ENCODE measurements around the gene COX20. TPM values are rescaled to one million over a fixed set of nuclear protein-coding genes. Genes with fewer than 3 reads are reported as not detected.

Gene COX20
- total RNA-seq, 1 experiment from 2014 or later = 33.1 TPM

DNA sequence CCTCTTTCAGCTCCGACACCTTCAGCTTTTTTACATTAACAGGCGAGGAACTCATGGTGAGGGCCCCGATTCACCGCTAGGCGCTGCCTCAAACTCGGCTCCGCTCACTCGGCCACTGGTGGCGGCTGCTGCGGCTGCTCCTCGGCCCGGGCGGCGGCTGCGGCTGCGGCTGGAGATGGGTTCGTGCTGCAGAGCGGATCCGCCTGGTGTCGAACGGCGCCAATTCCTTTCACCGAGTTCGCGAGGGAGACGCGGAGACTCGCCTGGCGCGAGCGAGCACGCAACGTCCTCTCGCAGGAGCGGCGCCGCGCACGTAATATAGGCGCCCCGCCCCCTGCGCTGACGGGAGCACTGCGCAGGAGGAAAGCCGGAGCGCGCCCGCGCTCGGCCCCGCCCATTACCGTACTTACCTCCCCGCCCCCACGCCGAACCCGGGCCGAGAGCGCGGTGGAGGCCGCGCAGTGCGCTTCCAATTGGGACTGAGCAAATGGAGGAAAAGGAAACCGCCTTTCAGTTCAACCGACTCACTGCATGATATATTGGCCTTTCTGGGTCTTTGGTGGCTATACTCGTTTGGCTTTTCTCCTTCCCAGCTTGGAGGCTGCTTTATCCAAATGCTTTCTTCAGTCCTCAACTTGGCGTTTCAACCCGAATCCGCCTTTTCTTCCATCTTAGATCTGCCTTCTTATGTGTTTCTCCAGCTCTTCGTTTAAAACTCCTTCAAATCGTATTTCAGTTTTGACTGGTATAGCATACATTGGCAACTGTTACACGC is 29.0 kb downstream of the COX20 start, which contains the start of gene HNRNPU (continued):
- TF ChIP-seq, protein P1, sequence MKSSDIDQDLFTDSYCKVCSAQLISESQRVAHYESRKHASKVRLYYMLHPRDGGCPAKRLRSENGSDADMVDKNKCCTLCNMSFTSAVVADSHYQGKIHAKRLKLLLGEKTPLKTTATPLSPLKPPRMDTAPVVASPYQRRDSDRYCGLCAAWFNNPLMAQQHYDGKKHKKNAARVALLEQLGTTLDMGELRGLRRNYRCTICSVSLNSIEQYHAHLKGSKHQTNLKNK (CRISPR knock-in tag; IDR thresholded peaks at IDR 0.05) = no peak
- TF ChIP-seq, protein P2, sequence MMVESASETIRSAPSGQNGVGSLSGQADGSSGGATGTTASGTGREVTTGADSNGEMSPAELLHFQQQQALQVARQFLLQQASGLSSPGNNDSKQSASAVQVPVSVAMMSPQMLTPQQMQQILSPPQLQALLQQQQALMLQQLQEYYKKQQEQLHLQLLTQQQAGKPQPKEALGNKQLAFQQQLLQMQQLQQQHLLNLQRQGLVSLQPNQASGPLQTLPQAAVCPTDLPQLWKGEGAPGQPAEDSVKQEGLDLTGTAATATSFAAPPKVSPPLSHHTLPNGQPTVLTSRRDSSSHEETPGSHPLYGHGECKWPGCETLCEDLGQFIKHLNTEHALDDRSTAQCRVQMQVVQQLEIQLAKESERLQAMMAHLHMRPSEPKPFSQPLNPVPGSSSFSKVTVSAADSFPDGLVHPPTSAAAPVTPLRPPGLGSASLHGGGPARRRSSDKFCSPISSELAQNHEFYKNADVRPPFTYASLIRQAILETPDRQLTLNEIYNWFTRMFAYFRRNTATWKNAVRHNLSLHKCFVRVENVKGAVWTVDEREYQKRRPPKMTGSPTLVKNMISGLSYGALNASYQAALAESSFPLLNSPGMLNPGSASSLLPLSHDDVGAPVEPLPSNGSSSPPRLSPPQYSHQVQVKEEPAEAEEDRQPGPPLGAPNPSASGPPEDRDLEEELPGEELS (CRISPR knock-in tag; IDR thresholded peaks at IDR 0.05) = peak; percentile 86; the same call in 1 of the 2 replicates

DNA sequence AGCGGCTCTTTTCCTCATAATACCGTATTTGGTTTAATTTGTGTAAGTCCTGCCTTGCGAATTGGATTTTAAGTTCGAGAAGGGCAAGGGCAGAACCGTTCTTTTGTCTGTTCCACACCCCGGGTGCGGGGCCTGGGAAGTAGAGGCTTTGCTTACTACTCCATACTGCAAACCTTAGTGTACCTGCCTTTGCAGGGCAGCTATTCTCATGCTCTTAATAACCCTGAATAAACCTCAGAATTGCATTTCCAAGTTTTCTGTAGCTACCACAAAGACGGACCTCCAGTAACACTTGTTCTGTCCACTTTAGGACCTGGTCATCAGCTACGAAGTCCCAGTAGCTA is 29.5 kb downstream of the COX20 start:
- H3K4me3 Mint-ChIP-seq = peak overlapping the region; percentile 87
- ChIA-PET CTCF (interaction anchor here (0.6 to 5.5 kb wide), 6 partner anchors 17 to 177 kb away, joined by 3 to 37 read pairs (median 4); no protein-coding TSS in a partner anchor), POLR2A (interaction anchor here (0.6 to 5.4 kb wide), 5 partner anchors 29 to 217 kb away, joined by 3 to 37 read pairs (median 6); partner anchors contain the start of gene COX20)
- H3K9me3 Mint-ChIP-seq = no peaks in the 10 kb centered on the region
- no peak for TF ChIP-seq ZNF416 (CRISPR knock-in tag; IDR thresholded peaks at IDR 0.05)
- no peak for TF ChIP-seq TEAD1 (CRISPR knock-in tag; IDR thresholded peaks at IDR 0.05)
- TF ChIP-seq GRHL2 (CRISPR knock-in tag; IDR thresholded peaks at IDR 0.05; ENCODE audit: insufficient replicate concordance, severe bottlenecking) = no peak
- TF ChIP-seq, protein P3, sequence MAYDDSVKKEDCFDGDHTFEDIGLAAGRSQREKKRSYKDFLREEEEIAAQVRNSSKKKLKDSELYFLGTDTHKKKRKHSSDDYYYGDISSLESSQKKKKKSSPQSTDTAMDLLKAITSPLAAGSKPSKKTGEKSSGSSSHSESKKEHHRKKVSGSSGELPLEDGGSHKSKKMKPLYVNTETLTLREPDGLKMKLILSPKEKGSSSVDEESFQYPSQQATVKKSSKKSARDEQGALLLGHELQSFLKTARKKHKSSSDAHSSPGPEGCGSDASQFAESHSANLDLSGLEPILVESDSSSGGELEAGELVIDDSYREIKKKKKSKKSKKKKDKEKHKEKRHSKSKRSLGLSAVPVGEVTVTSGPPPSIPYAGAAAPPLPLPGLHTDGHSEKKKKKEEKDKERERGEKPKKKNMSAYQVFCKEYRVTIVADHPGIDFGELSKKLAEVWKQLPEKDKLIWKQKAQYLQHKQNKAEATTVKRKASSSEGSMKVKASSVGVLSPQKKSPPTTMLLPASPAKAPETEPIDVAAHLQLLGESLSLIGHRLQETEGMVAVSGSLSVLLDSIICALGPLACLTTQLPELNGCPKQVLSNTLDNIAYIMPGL (CRISPR knock-in tag; IDR thresholded peaks at IDR 0.05) = no peak
- TF ChIP-seq, protein P4, sequence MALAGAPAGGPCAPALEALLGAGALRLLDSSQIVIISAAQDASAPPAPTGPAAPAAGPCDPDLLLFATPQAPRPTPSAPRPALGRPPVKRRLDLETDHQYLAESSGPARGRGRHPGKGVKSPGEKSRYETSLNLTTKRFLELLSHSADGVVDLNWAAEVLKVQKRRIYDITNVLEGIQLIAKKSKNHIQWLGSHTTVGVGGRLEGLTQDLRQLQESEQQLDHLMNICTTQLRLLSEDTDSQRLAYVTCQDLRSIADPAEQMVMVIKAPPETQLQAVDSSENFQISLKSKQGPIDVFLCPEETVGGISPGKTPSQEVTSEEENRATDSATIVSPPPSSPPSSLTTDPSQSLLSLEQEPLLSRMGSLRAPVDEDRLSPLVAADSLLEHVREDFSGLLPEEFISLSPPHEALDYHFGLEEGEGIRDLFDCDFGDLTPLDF (CRISPR knock-in tag; IDR thresholded peaks at IDR 0.05) = no peak
- no peaks in the 10 kb centered on the region for H3K27me3 Mint-ChIP-seq (ENCODE audit: low read depth)
- H3K36me3 Mint-ChIP-seq = peaks cover 31% of the 10 kb centered on the region
- H3K4me1 Mint-ChIP-seq = peaks cover 45% of the 10 kb centered on the region
- ATAC-seq = peak; percentile 11; the same call in 1 of the 2 replicates
- DNase-seq (ENCODE audit: low spot score) = peak; percentile 34
- H3K27ac Mint-ChIP-seq = peak overlapping the region; percentile 99

DNA sequence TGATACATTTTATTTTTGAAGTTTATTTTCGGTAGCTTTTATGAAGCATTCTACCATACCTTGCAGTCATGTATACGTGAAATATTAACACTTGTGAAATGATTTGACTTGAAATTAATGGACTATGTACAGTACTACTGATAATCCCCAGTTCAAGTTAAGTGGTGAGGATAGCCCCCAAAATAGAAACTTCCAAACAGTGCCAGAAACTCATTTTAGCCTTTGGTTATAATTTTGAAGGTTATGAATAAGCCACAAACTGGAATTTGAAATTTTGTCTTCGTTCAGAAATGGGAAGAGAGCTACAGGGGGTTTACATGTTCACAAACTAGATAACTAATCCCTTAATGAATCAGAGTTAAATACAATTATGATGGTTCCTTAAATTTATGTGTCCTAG is 30.4 kb downstream of the COX20 start:
- H3K27ac Mint-ChIP-seq = peak overlapping the region; percentile 99; the same call in 1 of the 2 replicates
- no peaks in the 10 kb centered on the region for H3K9me3 Mint-ChIP-seq
- peaks cover 37% of the 10 kb centered on the region for H3K4me1 Mint-ChIP-seq
- CTCF ChIA-PET = interaction anchor here (1.0 to 5.5 kb wide), 3 partner anchors 16 to 177 kb away, joined by 3 to 37 read pairs (median 7); no protein-coding TSS in a partner anchor
- POLR2A ChIA-PET = interaction anchor here (1.0 to 5.4 kb wide), 2 partner anchors 30 to 104 kb away, joined by 7 to 37 read pairs; partner anchors contain the start of gene COX20
- peaks cover 23% of the 10 kb centered on the region for H3K36me3 Mint-ChIP-seq
- DNase-seq (ENCODE audit: low spot score) (no peak), ATAC-seq (no peak)
- H3K4me3 Mint-ChIP-seq = peak overlapping the region; percentile 87
- H3K27me3 Mint-ChIP-seq (ENCODE audit: low read depth) = no peaks in the 10 kb centered on the region
- TF ChIP-seq, protein P5, sequence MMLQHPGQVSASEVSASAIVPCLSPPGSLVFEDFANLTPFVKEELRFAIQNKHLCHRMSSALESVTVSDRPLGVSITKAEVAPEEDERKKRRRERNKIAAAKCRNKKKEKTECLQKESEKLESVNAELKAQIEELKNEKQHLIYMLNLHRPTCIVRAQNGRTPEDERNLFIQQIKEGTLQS (CRISPR knock-in tag; conservative IDR thresholded peaks at IDR 0.05) = no peak
- TF ChIP-seq, protein P6, sequence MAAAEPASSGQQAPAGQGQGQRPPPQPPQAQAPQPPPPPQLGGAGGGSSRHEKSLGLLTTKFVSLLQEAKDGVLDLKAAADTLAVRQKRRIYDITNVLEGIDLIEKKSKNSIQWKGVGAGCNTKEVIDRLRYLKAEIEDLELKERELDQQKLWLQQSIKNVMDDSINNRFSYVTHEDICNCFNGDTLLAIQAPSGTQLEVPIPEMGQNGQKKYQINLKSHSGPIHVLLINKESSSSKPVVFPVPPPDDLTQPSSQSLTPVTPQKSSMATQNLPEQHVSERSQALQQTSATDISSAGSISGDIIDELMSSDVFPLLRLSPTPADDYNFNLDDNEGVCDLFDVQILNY (CRISPR knock-in tag; IDR thresholded peaks at IDR 0.05) = no peak
- no peak for TF ChIP-seq ELF4 (CRISPR knock-in tag; IDR thresholded peaks at IDR 0.05; ENCODE audit: low read depth)
- TF ChIP-seq, protein P2 (CRISPR knock-in tag; IDR thresholded peaks at IDR 0.05) = no peak
- TF ChIP-seq IRF2 (CRISPR knock-in tag; IDR thresholded peaks at IDR 0.05; ENCODE audit: borderline replicate concordance, low read depth) = no peak
- TF ChIP-seq ZNF423 (CRISPR knock-in tag; IDR thresholded peaks at IDR 0.05) = no peak
- TF ChIP-seq CREM (CRISPR knock-in tag; IDR thresholded peaks at IDR 0.05) = no peak
- TF ChIP-seq, protein P7, sequence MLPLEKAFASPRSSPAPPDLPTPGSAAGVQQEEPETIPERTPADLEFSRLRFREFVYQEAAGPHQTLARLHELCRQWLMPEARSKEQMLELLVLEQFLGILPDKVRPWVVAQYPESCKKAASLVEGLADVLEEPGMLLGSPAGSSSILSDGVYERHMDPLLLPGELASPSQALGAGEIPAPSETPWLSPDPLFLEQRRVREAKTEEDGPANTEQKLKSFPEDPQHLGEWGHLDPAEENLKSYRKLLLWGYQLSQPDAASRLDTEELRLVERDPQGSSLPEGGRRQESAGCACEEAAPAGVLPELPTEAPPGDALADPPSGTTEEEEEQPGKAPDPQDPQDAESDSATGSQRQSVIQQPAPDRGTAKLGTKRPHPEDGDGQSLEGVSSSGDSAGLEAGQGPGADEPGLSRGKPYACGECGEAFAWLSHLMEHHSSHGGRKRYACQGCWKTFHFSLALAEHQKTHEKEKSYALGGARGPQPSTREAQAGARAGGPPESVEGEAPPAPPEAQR (CRISPR knock-in tag; IDR thresholded peaks at IDR 0.05) = no peak
- no peak for TF ChIP-seq GABPB1 (CRISPR knock-in tag; IDR thresholded peaks at IDR 0.05)
- TF ChIP-seq, protein P8, sequence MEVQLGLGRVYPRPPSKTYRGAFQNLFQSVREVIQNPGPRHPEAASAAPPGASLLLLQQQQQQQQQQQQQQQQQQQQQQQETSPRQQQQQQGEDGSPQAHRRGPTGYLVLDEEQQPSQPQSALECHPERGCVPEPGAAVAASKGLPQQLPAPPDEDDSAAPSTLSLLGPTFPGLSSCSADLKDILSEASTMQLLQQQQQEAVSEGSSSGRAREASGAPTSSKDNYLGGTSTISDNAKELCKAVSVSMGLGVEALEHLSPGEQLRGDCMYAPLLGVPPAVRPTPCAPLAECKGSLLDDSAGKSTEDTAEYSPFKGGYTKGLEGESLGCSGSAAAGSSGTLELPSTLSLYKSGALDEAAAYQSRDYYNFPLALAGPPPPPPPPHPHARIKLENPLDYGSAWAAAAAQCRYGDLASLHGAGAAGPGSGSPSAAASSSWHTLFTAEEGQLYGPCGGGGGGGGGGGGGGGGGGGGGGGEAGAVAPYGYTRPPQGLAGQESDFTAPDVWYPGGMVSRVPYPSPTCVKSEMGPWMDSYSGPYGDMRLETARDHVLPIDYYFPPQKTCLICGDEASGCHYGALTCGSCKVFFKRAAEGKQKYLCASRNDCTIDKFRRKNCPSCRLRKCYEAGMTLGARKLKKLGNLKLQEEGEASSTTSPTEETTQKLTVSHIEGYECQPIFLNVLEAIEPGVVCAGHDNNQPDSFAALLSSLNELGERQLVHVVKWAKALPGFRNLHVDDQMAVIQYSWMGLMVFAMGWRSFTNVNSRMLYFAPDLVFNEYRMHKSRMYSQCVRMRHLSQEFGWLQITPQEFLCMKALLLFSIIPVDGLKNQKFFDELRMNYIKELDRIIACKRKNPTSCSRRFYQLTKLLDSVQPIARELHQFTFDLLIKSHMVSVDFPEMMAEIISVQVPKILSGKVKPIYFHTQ (CRISPR knock-in tag; IDR thresholded peaks at IDR 0.05) = no peak
- TF ChIP-seq ETV6 (CRISPR knock-in tag; IDR thresholded peaks at IDR 0.05) = no peak
